K562 (cell line): ENCODE measurements around the gene VPS18. TPM values are rescaled to one million over a fixed set of nuclear protein-coding genes. Genes with fewer than 3 reads are reported as not detected.

Experiments used
- FOXA3 ChIP-seq, 2 experiments: fragments of 450-650 bp in 1 of 2; sonication (generic) in 1 of 2; formaldehyde crosslinking; IDR thresholded peaks in 1 of 2; conservative IDR thresholded peaks in 1 of 2; 2 replicates each; pipeline versions ENCODE4 v1.4.0 to v1.8.0; 2020 to 2022; ENCODE audit warnings: mild to moderate bottlenecking in 2 of 2, missing genetic modification reagents in 1 of 2
- NFIC ChIP-seq: fragments of 450-650 bp; IDR thresholded peaks from 2 replicates; pipeline ENCODE4 v1.6.1; 2017; ENCODE audit warnings: mild to moderate bottlenecking, inconsistent platforms
- POLR2G ChIP-seq: fragments of 200-400 bp; formaldehyde crosslinking; IDR thresholded peaks from 2 replicates; pipeline ENCODE4 v1.6.1; 2017; ENCODE audit warnings: low read depth, mild to moderate bottlenecking, antibody characterized with exemption, low read length, moderate library complexity
- ZBTB40 ChIP-seq, 2 experiments: fragments of 450-650 bp in 1 of 2; sonication (generic) in 1 of 2; formaldehyde crosslinking in 1 of 2; IDR thresholded peaks; 2 replicates each; pipeline versions ENCODE4 v1.7.1 to v1.9.0; 2016 to 2022; ENCODE audit warnings: inconsistent platforms in 1 of 2, mild to moderate bottlenecking in 1 of 2, missing genetic modification reagents in 1 of 2
- ZNF740 ChIP-seq, 3 experiments: fragments of 200-800 bp in 1 of 3; sonication (Bioruptor generic) in 1 of 3; sonication (generic) in 1 of 3; formaldehyde crosslinking in 1 of 3; IDR thresholded peaks; 2 replicates each; pipeline versions ENCODE4 v1.6.1 to v1.8.0; 2016 to 2022; ENCODE audit warnings: mild to moderate bottlenecking in 2 of 3, missing compliant biosample characterization in 2 of 3, missing genetic modification characterization in 2 of 3, missing genetic modification reagents in 1 of 3
- ZNF764 ChIP-seq: fragments of 250-450 bp; sonication (Bioruptor Pico); IDR thresholded peaks from 2 replicates; pipeline ENCODE4 v1.4.0; 2020; ENCODE audit warnings: low read depth, mild to moderate bottlenecking, moderate library complexity
- polyA plus RNA-seq, 8 experiments: library from polyadenylated mRNA; depleted of rRNA in 4 of 8; stranded (reverse) in 5 of 8; unstranded in 3 of 8; fragments of >200 nt; fragmentation: Nextera tagmentation in 2 of 8; fragmentation: Illumina TruSeq in 1 of 8; extraction: Ambion mirVana in 2 of 8; extraction: Trizol in 1 of 8; gene quantifications; 2 replicates each; pipeline versions ENCODE4 v1.2.1 to v1.2.3, GENCODE V29; 2011 to 2014; ENCODE audit warnings: inconsistent platforms in 1 of 8, missing spikeins in 1 of 8
- total RNA-seq, 7 experiments: library from RNA; depleted of rRNA in 6 of 7; stranded (reverse); fragments of >200 nt in 6 of 7; fragmentation: Illumina TruSeq in 2 of 7; extraction: Trizol in 2 of 7; gene quantifications; 2 replicates each; pipeline versions ENCODE4 v1.2.1 to v1.2.3, GENCODE V29; 2011 to 2021; ENCODE audit warnings: low replicate concordance in 1 of 7

Gene VPS18
- total and polyA plus RNA-seq, 9 of the 15 experiments (the other 6 are each of a cell fraction or from before 2014, with no cell fraction given), result 0.73 to 19.9 (median 8.5) TPM

GRCh38 chr15:40906991-40907802 lies 12.9 kb downstream of the VPS18 start (continued):
- TF ChIP-seq ZBTB40 (IDR thresholded peaks at IDR 0.05), result peak; percentile 58
- no peak for TF ChIP-seq ZBTB40 (CRISPR knock-in tag; IDR thresholded peaks at IDR 0.05)
- no peak for TF ChIP-seq FOXA3 (CRISPR knock-in tag; conservative IDR thresholded peaks at IDR 0.05 in 1 of 2, IDR thresholded peaks at IDR 0.05 in 1 of 2)
- TF ChIP-seq POLR2G, result peak; percentile 53
- TF ChIP-seq ZNF740 (CRISPR knock-in tag; IDR thresholded peaks at IDR 0.05), result peak; percentile 58; the same call in 1 of the 2 replicates
- 0 out of 4 replicates have a peak, but pooled peaks of 1 of the 2 experiments have one; percentile 23 for TF ChIP-seq ZNF740 (tag; IDR thresholded peaks at IDR 0.05)
- TF ChIP-seq NFIC, result peak; percentile 41; the same call in 1 of the 2 replicates
- no peak for TF ChIP-seq ZNF764 (CRISPR knock-in tag)
